Measurements from ENCODE around the gene TMEM205. TPM values are rescaled to one million over a fixed set of nuclear protein-coding genes. Genes with fewer than 3 reads are reported as not detected.

Gene TMEM205
- total RNA-seq, 2 donors from 2014 or later: 219 to 541 TPM

GRCh38 chr19:11370744-11371143, 24.7 kb upstream of the TMEM205 start:
- no peak overlapping the region for H3K27ac ChIP-seq
- 89% methylated on average over 2 of the region's 2 CpGs for WGBS
- intact Hi-C loops (cut with DNase I): no loop called here

GRCh38 chr19:11367528-11367927, 21.5 kb upstream of the TMEM205 start:
- no peak for DNase-seq (ENCODE audit: low spot score)
- H3K27ac ChIP-seq: no peak overlapping the region
- peaks cover 0 to 5% of the 10 kb centered on the region in 2 donors for H3K36me3 ChIP-seq
- no peaks in the 10 kb centered on the region for H3K9me3 ChIP-seq
- no peak for TF ChIP-seq CTCF (IDR thresholded peaks at IDR 0.05)
- TF ChIP-seq POLR2AphosphoS5 (IDR thresholded peaks at IDR 0.05): no peak
- no peak for TF ChIP-seq POLR2A (IDR thresholded peaks at IDR 0.05)
- 74% methylated on average over 2 of the region's 2 CpGs for WGBS
- H3K27me3 ChIP-seq (replicated peaks; ENCODE audit: insufficient read depth): no peaks in the 10 kb centered on the region
- intact Hi-C loops (cut with DNase I): no loop called here
- no peak overlapping the region for H3K4me3 ChIP-seq
- H3K4me1 ChIP-seq (replicated peaks): no peaks in the 10 kb centered on the region

More at GRCh38 chr19:11370744-11371143, 24.7 kb upstream of the TMEM205 start:
- Histone ChIP-seq H3K4me3 (no peak overlapping the region), H3K27me3 (replicated peaks; ENCODE audit: insufficient read depth) (no peaks in the 10 kb centered on the region), H3K36me3 (peaks cover 0 to 2% of the 10 kb centered on the region in 2 donors), H3K4me1 (replicated peaks) (peaks cover 3% of the 10 kb centered on the region), H3K9me3 (no peaks in the 10 kb centered on the region)
- DNase-seq (ENCODE audit: low spot score): no peak
- TF ChIP-seq CTCF (IDR thresholded peaks at IDR 0.05): no peak
- TF ChIP-seq POLR2A (IDR thresholded peaks at IDR 0.05): no peak
- TF ChIP-seq POLR2AphosphoS5 (IDR thresholded peaks at IDR 0.05): no peak

- no peaks in the 10 kb centered on the region for H3K4me1 ChIP-seq (replicated peaks)
- no peak for TF ChIP-seq POLR2AphosphoS5 (IDR thresholded peaks at IDR 0.05)
- no peak for TF ChIP-seq CTCF (IDR thresholded peaks at IDR 0.05)
- no peak for TF ChIP-seq POLR2A (IDR thresholded peaks at IDR 0.05)
- no peak overlapping the region for H3K27ac ChIP-seq
- intact Hi-C loops (cut with DNase I): no loop called here
- 55% methylated on average over 7 of the region's 7 CpGs for WGBS
- H3K4me3 ChIP-seq: no peak overlapping the region
- no peak for DNase-seq (ENCODE audit: low spot score)
- peaks cover 0 to 5% of the 10 kb centered on the region in 2 donors for H3K36me3 ChIP-seq
- H3K9me3 ChIP-seq: no peaks in the 10 kb centered on the region
- H3K27me3 ChIP-seq (replicated peaks; ENCODE audit: insufficient read depth): no peaks in the 10 kb centered on the region
Observed at GRCh38 chr19:11365557-11366117, 19.6 kb upstream of the TMEM205 start.

- TF ChIP-seq POLR2AphosphoS5 (IDR thresholded peaks at IDR 0.05) (no peak), CTCF (IDR thresholded peaks at IDR 0.05) (no peak), POLR2A (IDR thresholded peaks at IDR 0.05) (no peak)
- 55% methylated on average over 5 of the region's 5 CpGs for WGBS
Observed at GRCh38 chr19:11364935-11365334, 18.9 kb upstream of the TMEM205 start.

DNA sequence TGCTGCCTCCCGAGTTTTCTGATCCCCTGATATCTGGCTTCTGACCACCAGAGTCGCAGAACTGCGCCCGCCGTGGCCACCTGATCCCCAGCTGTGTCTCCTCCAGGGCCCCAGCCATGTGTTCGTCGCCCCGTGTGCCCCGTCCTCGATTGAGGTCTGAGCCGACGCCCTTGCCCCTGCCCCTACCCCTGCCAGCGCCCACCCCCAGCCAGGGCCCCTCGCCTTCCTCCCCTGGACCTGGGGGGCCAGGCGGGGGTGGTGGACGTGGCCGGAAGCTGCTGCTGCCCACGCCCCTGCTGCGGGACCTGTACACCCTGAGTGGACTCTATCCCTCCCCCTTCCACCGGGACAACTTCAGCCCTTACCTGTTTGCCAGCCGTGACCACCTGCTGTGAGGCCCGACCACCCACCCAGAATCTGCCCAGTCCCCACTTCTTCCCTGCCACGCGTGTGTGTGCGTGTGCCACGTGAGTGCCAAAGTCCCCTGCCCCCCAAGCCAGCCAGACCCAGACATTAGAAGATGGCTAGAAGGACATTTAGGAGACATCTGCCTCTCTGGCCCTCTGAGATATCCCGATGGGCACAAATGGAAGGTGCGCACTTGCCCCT, 18.3 kb upstream of the TMEM205 start:
- no peaks in the 10 kb centered on the region for H3K27me3 ChIP-seq (replicated peaks; ENCODE audit: insufficient read depth)
- no peak overlapping the region for H3K4me3 ChIP-seq
- 87% methylated on average over 26 of the region's 28 CpGs for WGBS
- H3K36me3 ChIP-seq: peaks cover 0 to 5% of the 10 kb centered on the region in 2 donors
- no peaks in the 10 kb centered on the region for H3K9me3 ChIP-seq
- intact Hi-C loops (cut with DNase I): no loop called here
- TF ChIP-seq POLR2A (IDR thresholded peaks at IDR 0.05) (no peak), CTCF (IDR thresholded peaks at IDR 0.05) (no peak)
- H3K4me1 ChIP-seq (replicated peaks): no peaks in the 10 kb centered on the region
- DNase-seq (ENCODE audit: low spot score): no peak
- H3K27ac ChIP-seq: no peak overlapping the region

More at GRCh38 chr19:11364935-11365334, 18.9 kb upstream of the TMEM205 start:
- Histone ChIP-seq H3K4me1 (replicated peaks) (no peaks in the 10 kb centered on the region), H3K4me3 (no peak overlapping the region), H3K27ac (no peak overlapping the region), H3K36me3 (peaks cover 0 to 5% of the 10 kb centered on the region in 2 donors), H3K27me3 (replicated peaks; ENCODE audit: insufficient read depth) (no peaks in the 10 kb centered on the region), H3K9me3 (no peaks in the 10 kb centered on the region)
- DNase-seq (ENCODE audit: low spot score): no peak
- intact Hi-C loops (cut with DNase I): no loop called here

All from prostate gland (tissue), 2 donors.